Fibroblast of skin of scalp (primary cell): ENCODE results near the gene PLD4.

Experiments used
- DNase-seq: peaks from one replicate; pipeline ENCODE4 v3.0.0-alpha.2; 2013

PLD4 gene

DNA sequence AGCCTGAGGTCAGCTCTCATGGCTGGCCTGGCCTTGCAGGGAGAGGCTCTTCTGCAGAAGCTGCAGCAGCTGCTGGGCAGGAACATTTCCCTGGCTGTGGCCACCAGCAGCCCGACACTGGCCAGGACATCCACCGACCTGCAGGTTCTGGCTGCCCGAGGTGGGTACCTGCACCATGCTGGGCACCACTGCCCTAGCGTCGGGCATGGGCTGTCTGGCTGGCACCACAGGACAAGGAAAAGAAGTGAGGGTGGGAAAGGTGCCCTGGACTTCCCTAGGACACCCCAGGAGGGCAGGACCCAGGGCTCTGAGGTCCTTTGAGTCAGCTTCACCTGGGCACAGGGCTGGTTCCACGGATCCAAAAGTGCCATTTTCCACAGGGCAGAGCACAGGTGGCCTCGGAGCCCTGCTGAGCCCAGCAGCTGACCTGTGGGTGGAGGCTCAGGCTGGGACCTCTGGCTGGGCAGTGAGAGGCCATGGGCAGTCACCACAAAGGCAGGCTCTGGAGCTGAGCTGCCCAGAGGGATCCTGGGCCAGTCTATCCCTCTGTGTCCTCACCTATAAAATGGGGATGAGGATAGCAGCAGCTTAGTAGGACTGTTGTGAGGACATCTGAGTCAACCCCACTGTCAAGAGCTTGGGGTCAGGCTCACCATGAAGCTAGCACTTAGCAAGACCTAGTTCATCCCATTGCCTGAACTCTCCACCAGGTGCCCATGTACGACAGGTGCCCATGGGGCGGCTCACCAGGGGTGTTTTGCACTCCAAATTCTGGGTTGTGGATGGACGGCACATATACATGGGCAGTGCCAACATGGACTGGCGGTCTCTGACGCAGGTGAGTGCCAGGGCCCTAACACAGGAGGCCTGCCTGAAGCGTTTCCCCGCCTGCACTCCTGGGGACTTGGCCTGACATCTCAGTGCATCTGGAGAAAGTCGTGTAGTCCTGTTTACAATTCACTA is 4.9 kb downstream of the PLD4 start:
- DNase-seq, result no peak

DNA sequence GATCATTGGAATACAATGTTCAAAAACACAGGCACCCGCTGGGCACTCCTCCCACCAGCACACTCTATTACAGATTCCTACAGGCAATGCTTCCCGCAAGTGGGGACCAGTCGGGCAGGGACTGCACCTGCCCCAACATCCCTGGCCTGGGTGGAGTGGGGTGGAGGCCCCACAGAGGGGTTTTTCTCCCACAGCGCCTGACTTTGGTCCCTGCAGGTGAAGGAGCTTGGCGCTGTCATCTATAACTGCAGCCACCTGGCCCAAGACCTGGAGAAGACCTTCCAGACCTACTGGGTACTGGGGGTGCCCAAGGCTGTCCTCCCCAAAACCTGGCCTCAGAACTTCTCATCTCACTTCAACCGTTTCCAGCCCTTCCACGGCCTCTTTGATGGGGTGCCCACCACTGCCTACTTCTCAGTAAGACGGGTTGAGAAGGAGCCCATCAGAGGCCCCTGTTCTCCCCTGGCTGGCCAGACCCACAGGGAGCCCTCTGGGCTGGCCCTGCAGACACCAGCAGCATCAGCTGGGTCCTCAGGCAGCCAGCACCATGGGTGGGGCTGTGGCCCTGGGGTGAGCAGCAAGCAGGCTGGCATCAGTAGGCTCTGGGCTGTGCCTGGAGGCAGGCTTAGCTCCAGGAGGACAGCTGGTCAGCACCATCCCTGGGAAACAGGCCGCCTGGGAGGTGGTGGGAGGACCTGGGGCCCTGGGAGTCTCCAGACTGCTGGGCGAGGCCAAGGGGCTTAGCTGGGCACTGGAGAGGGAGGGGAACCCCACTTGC is 6.0 kb downstream of the PLD4 start:
- no peak for DNase-seq

DNA sequence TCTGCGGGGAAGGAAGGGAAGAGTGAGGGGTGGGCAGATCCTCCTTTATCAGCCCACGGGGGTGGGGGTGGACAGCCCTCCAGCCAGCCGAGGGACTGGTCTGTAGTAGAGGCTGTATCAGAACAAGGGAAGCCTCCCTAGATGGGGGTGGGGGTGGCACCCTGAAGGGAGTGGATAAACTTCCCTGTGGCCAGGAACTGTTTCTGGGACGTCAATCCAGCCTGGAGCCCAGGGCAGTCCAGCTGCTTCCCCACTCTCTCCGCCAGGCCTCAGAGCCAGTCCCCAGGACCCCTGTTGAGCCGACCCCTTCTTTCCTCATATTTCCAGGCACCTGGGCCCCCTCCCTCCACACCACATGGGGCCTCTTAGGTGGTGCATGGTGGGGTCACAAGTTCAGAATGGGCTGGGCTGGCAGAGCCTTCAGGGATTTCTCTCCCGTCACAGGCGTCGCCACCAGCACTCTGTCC is 6.7 kb downstream of the PLD4 start:
- no peak for DNase-seq

DNA sequence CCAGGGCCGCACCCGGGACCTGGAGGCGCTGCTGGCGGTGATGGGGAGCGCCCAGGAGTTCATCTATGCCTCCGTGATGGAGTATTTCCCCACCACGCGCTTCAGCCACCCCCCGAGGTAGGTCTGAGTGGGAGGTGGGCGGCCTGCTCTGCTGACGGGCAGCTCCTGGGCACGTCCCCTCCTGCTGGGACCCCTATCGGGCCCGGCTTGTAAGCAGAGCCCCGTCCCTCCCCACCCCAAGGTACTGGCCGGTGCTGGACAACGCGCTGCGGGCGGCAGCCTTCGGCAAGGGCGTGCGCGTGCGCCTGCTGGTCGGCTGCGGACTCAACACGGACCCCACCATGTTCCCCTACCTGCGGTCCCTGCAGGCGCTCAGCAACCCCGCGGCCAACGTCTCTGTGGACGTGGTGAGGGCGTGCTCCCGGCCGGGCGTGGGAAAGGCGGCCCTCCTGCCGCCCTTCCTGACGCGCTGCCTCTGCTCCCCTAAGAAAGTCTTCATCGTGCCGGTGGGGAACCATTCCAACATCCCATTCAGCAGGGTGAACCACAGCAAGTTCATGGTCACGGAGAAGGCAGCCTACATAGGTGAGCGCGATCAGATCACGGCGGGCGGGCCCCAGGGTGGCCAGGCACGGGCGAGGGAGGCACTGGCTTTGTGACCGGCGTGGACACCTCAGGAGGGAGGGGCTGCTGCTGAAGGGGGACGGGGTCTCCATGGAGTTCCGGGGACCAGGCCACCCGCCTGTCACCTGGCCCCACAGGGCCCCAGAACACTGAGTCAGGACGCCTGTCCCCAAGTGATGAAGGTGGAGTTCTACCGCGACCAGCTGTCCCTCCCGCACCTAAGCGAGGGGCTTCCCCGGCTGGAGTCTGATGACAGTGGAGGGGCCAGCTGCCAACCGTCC is 7.3 kb downstream of the PLD4 start:
- DNase-seq, result no peak

DNA sequence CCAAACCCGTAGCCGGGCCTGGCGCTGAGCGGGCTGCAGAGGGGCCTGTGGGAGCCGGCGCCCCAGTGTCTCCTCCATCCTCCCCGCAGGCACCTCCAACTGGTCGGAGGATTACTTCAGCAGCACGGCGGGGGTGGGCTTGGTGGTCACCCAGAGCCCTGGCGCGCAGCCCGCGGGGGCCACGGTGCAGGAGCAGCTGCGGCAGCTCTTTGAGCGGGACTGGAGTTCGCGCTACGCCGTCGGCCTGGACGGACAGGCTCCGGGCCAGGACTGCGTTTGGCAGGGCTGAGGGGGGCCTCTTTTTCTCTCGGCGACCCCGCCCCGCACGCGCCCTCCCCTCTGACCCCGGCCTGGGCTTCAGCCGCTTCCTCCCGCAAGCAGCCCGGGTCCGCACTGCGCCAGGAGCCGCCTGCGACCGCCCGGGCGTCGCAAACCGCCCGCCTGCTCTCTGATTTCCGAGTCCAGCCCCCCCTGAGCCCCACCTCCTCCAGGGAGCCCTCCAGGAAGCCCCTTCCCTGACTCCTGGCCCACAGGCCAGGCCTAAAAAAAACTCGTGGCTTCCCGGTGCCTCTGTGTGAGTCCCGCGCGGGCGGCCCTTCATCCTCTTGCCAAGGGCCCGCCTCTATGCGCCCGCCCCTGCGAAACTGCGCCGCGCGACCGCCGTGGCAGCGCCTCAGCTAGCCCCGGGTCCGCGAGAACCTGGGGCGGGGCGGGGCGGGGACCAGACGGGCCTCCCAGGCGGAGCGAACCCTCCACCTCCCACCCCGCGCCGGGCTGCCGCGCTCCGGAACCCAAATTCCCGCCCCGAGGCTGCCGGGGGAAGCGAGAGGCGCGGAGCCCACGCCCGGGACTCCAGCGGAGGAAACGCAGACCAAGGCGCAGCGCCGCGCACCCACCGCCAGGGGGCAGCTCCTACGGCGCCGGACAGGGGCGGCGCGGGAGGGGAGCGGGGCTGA is 8.3 kb downstream of the PLD4 start:
- DNase-seq, result peak; percentile 89

DNA sequence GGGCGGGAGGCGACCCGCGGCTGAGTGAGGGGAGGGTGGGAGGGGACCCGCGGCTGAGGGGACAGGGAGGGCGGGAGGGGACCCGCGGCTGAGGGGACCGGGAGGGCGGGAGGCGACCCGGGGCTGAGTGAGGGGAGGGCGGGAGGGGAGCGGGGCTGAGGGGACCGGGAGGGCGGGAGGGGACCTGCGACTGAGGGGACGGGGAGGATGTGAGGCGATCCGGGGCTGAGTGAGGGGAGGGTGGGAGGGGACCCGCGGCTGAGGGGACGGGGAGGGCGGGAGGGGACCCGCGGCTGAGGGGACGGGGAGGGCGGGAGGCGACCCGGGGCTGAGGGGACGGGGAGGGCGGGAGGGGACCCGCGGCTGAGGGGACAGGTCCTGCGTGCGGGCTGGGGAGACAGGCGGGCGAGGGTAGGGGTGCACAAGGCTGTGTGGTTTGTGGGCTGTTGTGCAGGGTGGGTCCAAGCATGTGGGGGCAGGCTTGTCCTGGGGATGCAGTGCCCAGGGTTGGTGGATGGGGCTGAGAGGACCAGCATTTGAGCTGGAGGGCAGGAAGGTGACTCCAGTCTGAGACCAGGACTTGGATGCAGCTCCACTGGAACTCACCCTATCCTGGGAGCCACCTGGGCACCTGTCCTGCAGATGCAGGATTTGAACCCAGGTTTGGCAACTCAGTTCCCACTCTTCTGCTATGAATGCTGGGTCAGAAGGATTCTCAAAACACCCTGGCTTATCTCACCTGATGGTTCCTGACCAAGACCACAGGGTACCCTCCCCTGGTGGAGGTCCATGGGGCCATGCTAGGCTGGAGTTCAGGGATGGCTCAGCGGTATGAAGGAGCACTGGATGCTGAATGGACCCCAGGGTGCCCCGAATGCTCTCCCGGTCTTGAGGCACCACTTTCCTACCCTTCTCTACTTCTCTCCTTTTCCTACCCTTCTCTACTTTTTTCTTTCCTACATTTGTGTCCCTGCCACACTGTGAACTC is 9.4 kb downstream of the PLD4 start:
- no peak for DNase-seq

DNA sequence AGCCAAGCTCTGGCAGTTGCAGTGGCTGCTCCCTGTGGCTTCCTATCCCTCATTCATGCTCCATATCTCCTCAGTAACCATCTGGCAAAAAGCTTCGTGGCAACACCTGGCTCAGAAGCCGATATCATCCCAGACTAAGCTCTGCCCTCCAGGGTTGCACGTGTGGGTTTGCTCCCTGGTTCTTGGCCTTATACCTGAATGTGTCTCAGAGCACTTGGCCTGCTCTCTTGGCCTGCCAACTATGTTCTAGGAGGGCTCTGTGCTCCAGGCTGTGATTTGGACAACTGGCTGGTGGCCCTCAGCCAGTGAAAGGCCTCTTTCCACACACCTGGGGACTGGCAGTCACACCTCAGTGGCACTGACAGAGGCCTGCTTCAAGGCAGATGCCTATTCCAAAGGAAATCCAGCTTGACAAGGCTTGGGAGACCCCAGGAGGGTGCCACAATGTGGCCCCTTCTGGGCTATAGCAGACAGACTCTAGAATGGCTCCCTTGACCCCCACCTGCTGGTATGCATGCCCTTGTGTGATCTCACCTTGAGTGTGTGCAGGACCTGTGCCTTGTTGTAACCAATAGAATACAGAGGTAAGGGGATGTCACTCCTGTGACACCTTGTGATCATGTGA is 10.5 kb downstream of the PLD4 start:
- DNase-seq, result no peak

DNA sequence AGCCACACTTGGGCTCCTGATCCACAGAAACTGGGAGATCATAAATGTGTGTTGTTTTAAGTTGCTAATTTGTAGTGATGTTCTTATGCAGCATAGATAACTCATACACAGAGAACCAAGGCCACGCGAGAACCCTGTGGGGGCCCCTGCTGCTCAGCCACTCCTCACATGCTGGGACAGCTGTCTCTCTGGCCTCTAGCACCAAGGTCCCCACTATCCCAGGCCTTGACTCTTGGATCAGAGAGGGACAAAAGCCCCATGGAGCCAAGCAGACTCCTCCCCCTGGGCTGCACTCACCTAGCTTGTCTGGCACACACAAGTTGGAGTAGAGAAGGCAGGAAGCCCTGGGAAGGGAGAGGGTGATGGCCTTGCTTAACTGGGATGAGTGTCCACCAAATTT is 11.3 kb downstream of the PLD4 start:
- no peak for DNase-seq

DNA sequence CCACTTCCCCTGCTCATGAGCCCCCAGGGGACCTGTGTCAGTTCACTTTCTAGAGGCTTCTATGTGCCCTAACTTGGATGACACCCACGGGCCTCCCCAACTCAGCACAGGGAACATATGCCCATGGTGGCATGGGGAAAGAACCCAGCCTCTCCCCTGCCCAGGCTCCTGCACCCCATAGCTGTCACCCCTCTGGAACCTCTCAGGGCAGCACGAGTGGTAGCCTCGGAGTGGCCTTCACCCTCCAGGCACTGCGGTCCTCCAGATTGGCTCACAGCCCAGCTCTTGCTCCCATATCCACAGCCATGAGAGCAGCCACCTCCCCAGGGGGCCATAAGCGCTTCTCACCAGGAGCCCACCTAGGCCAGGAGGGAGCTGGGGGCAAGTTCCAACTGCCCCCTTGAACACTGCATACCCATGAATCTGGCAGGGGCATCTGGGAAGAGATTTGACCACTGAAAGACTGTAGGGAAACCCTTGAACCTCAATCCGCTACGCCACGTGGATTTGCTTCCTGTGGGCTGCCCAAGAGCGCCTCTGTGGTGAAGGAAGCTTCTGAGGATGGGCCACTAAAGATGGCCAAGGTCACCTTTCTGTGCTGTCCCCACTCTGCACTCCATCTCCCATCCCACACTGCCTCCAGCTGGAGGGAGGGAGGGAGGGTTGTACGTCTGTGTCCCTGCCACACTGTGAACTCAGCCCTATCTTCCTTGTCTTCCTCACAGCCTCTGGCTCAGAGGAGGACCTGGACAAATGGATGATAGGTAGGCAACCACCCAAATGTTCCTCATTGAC is 11.9 kb downstream of the PLD4 start:
- DNase-seq, result no peak

DNA sequence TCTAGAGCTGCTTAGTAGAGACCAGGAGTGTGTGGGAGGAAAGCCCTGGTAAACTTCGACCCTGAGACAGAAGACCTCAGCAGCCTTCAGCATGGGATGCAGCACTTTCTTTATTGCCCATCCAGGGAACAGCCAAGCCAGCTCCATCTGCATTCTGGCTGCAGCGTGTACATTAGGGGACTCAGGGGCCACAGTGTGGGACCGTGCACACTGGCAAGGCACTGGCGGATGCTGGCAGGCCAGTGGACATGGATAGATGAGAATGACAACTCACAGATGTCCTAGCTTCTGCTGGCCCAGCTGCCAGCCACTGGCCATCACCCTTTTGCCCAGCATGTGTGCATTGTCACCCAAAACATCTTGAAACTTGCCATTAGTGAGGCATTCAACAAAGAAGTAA is 12.5 kb downstream of the PLD4 start:
- DNase-seq, result no peak

DNA sequence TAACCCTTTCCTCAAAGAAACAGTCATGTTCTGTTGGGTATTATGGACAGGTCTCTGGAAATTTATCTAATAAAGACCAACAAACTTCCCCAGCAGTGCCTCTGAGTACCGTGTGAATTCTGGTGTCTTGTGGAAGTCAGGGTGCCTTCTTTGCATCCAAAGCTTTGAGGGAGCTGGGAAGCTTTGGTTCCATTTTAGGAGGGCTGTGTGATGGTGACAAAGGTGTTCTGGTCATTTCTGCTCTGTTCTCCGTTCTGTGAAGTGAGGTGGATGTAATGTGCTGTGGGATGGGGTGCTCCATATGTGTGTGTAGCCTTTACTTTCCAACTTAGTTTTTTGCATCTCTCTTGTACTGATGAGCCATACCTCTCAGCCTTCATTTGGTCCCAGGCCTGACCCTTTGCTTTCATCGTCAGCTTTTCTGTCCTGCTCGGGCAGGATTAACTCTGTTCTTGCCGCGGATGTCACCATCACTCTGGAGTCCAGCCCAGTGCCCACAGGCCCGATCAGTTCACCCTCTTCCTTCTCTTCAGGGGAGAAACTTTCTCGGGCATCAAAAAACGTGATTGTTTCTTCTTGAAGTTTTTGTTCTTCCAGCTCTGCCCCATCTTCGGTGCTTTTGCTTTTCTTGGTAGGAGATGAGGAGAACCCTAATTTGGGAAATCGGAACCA is 13.2 kb downstream of the PLD4 start:
- no peak for DNase-seq

DNA sequence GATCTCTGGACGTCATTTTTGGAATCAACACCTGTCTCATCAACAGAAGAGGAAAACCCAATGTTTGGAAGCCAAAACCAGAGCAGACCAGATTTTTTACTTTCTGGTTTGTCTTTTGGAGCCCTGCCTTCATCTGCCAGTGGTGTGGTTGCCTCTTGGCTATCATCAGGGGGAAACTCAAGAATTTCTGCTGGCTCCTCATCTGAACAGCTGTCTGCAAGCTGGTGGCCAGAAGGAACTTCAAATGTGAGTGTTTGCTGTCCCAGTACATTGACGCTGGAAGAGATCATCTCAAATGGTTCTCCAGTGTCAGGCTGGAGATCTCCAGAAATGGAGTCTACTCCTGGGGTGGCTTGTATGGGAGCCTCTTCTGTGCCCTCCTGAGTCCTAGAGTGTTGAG is 13.8 kb downstream of the PLD4 start:
- no peak for DNase-seq

DNA sequence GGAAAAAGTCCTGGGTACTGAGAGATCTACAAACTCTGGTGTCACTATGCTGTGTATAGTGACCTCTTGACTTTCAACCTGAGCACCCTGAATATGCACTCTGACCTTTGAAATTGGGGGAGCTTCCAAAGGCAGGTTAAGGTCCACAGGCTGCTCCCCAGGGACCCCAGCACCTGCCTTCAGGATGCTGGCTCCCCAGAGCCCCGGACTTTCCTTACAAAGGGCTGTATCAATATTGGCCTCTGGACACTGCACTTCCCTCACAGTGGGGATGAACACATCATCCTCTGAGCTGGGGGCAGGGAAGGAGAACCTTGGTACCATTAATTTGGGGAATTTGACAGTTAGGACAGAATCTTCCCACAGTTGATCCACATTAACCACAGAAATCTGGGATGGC is 14.3 kb downstream of the PLD4 start:
- no peak for DNase-seq

DNA sequence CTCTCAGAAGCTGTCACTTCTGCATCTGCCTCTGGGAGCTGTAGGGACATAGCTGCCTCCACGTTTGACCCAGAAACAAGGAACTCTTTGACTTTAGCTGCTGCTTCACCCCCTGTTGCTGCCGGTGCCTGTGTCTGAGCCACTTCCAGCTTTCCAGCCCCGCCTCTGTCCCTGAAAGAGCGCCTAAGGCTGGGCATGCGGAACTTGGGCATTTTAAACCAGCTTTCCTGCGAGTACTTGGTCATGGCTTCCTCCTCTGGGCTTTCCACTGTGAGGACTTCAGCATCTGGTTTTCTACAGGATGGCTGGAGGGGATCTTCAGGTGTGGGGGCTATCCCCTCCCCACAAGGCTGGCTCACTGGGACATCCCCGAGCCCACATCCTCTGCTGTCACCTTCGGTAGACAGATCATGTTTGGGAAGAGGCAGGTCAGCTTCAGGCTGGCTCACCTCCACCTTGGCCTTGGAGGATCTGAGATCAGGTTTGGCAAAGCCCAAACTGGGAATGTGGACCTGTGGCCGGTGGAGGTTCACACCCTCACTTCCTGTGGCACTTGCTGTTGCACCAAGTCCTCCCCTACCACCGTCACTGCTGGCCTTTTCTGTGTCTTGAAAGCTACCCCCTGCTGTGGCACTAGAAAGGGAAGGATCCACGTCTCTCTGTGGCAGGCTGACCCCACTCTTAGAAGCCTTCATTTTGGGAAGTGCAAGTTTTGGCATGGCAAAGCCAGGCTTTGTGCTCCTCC is 15.2 kb downstream of the PLD4 start:
- DNase-seq, result no peak

DNA sequence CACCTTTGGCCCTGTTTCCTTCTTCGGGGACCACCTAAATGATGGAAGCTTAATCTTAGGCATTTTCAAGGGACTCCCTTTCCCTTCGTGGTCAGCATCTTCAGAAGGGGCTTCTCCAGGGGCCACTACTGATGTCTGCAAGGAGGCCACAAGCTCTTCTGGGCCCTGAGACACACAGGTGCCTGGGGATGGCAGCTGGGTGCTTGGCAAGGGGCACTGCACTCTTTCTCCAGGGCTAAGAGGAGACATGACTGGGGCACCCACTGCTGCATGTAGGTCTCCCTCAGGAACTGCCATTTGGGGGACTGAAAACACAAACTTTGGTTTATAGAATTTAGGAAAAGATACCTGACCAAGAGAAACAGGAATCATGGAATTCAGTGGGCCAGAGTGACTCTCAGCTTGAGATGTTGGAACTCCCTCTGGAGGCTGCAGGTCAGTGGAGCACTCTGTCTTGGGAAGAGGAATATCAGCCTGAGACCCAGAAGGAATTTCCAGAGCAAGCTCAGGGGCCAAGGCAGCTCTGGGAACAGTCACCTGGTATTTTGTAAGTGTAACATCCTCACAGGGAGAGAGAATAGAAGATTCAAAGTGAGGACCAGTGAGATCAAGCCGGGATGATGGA is 16.0 kb downstream of the PLD4 start:
- DNase-seq, result no peak

DNA sequence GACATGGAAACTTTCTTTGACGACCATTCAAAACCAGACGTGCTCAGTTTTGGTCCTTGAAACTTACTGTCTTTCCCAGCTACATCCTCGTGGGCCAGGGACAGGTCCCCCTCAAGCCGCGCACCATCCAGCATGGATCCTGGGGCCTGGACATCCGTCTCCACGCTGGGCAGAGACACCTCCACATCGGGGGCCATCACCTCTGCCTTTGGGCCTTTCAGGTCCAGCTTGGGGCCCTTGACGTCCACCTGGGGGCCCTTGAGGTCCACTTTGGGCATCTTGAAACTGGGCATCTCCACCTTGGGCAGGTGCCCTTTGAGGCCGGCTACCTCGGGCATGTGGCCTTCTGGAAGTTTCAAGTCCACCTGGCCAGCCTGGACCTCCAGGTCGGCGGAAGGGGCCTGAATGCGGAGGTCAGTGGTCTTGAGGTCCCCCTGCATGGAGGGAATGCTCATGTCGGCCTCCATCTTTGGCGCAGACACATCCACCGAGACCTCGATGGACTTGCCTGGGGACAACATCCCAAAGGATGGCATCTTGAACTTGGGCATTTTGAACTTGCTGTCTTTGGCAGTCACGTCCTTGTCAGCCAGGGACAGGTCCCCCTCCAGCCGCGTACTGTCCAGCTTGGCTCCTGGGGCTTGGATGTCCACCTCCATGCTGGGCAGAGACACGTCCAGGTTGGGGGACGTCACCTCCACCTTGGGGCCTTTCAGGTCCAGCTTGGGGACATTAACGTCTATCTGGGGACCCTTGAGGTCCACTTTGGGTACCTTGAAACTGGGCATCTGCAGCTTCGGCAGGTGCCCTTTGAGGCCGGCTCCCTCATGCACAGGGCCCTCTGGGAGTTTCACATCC is 17.1 kb downstream of the PLD4 start:
- no peak for DNase-seq
